LoVo (cell line): ENCODE measurements around the gene TNFRSF13B.
A peak's percentile ranks its signal among the peaks of the same experiment; 100 is the strongest.
"Not testable (repeated sequence)": the region's sequence is repeated elsewhere in the genome, so short reads cannot be mapped to it uniquely, and the experiment has no call there.

Experiments used
- DNase-seq: peaks from one replicate; pipeline ENCODE4 v3.0.0-alpha.2; 2016; ENCODE audit warnings: low spot score

Gene TNFRSF13B

GRCh38 chr17:16971458-16972338 lies at the start of gene TNFRSF13B:
Gene TNFRSF13B, minus strand, starts transcription at chr17:16972118. Its CDS starts 43 bp downstream, at chr17:16972075.
- DNase-seq: no peak

GRCh38 chr17:17021194-17021863 lies 49.4 kb upstream of the TNFRSF13B start:
- DNase-seq: peak; percentile 93

GRCh38 chr17:17020821-17021193 lies 48.9 kb upstream of the TNFRSF13B start:
- DNase-seq: no peak

- no peak for DNase-seq
These were observed 48.1 kb upstream of the TNFRSF13B start for GRCh38 chr17:17019891-17020456.

GRCh38 chr17:17019430-17019762 lies 47.5 kb upstream of the TNFRSF13B start:
- DNase-seq: no peak

- DNase-seq: peak; percentile 47
These were observed 46.9 kb upstream of the TNFRSF13B start for GRCh38 chr17:17018612-17019429.

- DNase-seq: no peak
These were observed 46.1 kb upstream of the TNFRSF13B start for GRCh38 chr17:17018021-17018441.

- DNase-seq: no peak
These were observed 45.6 kb upstream of the TNFRSF13B start for GRCh38 chr17:17017343-17018014.

- DNase-seq: peak; percentile 71
These were observed 44.6 kb upstream of the TNFRSF13B start for GRCh38 chr17:17016199-17017197.

GRCh38 chr17:17015230-17015629 lies 43.3 kb upstream of the TNFRSF13B start:
- no peak for DNase-seq

- DNase-seq: peak; percentile 89
These were observed 42.8 kb upstream of the TNFRSF13B start for GRCh38 chr17:17014748-17015124.

GRCh38 chr17:17013828-17014747 lies 42.2 kb upstream of the TNFRSF13B start:
- DNase-seq: not testable (repeated sequence)

GRCh38 chr17:17011043-17011907 lies 39.4 kb upstream of the TNFRSF13B start:
- peak; percentile 96 for DNase-seq

GRCh38 chr17:17010545-17011034 lies 38.7 kb upstream of the TNFRSF13B start:
- DNase-seq: not testable (repeated sequence)

GRCh38 chr17:17009972-17010371 lies 38.1 kb upstream of the TNFRSF13B start:
- DNase-seq: not testable (repeated sequence)

GRCh38 chr17:17008621-17009397 lies 36.9 kb upstream of the TNFRSF13B start:
- DNase-seq: not testable (repeated sequence)

- not testable (repeated sequence) for DNase-seq
These were observed 36.0 kb upstream of the TNFRSF13B start for GRCh38 chr17:17007891-17008290.
